ENCODE measurements around the gene NDUFS1.
"Not testable (repeated sequence)": the region's sequence is repeated elsewhere in the genome, so short reads cannot be mapped to it uniquely, and the experiment has no call there.

The NDUFS1 gene

DNA sequence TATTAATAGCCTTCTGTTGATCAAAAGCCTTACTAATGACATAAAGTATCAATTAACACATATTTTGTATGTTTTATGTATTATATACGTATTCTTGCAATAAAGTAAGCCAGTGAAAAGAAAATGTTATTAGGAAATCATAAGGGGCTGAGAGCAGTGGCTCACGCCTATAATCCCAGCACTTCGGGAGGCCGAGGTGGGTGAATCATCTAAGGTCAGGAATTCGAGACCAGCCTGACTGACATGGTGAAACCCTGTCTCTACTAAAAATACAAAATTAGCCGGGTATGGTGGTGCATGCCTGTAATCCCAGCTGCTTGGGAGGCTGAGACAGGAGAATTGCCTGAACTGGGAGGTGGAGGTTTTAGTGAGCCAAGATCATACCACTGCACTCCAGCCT, 22.3 kb upstream of the NDUFS1 start:
- H3K4me1 ChIP-seq; H3K27me3 ChIP-seq (ENCODE audit: low read depth); H3K36me3 ChIP-seq (replicated peaks); H3K9me3 ChIP-seq; in situ Hi-C loops (cut with MboI; ENCODE audit: low sequenced_read_pairs); H3K4me3 ChIP-seq; DNase-seq (ENCODE audit: low spot score in 2 of 2): not testable (repeated sequence)

DNA sequence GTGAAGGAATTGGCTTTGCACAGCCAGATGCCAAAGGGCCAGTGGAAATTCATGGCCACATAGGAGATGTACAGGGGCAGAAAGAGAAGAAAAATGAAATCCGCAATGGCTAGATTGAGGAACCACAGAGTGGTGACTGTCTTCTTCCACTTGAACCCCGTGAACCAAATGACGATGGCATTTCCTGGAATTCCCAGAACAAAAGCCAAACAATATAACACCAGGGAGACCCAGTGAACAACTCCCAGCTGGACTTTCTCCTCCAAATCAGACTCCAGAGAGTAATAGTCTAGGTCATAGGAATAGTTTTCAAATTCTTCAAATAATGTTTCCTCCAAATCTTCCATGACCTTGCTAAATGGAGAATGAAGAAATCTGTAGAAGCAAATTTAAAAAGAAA, 17.7 kb upstream of the NDUFS1 start:
- in situ Hi-C loops (cut with MboI; ENCODE audit: low sequenced_read_pairs) = no loop called here
- no peak for DNase-seq (ENCODE audit: low spot score in 2 of 2)
- Histone ChIP-seq H3K4me3 (no peak overlapping the region), H3K9me3 (no peaks in the 10 kb centered on the region), H3K36me3 (replicated peaks) (no peaks in the 10 kb centered on the region), H3K27me3 (ENCODE audit: low read depth) (no peaks in the 10 kb centered on the region), H3K4me1 (no peaks in the 10 kb centered on the region)

DNA sequence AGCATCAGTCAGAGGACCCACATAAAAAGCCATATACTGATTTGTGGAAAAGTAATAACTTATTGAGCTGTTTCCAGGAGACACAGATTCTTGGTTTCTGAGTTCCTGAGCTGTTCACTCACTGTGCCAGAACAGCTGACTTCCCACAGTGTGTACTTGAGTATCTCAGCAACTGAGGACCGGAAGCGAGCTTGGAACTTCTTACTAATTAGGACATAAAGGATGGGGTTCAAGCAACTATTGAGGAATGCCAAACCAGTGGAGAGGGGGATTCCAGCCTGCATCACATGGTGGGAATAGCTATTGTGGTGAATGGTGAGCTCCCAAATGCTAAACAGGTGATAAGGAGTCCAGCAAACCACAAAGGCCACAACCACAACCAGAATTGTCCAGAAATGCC, 16.9 kb upstream of the NDUFS1 start:
- DNase-seq (ENCODE audit: low spot score in 2 of 2) = no peak

DNA sequence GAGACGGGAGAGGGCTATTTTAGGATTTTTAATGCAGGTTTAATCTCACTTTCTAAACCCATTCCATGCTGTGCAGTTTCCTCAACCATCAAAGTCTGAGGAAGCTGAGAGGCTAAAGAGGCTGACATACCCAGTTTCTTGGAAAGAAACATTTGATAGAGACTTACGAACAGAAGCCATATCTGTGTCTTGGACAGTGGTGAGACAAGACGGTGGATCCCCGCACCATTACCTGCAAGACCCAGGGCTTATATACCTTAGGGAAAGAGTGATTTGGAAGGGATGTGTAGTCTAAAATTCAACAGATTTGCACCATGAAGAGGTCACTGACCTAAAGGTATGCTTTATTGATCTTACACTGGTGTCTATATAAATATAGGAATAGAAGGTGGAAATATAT, 13.9 kb upstream of the NDUFS1 start:
- DNase-seq (ENCODE audit: low spot score in 2 of 2) = no peak
- no peak overlapping the region for H3K4me3 ChIP-seq
- no peaks in the 10 kb centered on the region for H3K27me3 ChIP-seq (ENCODE audit: low read depth)
- H3K9me3 ChIP-seq = no peaks in the 10 kb centered on the region
- in situ Hi-C loops (cut with MboI; ENCODE audit: low sequenced_read_pairs) = no loop called here
- no peaks in the 10 kb centered on the region for H3K4me1 ChIP-seq
- H3K36me3 ChIP-seq (replicated peaks) = no peaks in the 10 kb centered on the region

More for the DNA sequence above, 16.9 kb upstream of the NDUFS1 start:
- Histone ChIP-seq H3K4me1 (no peaks in the 10 kb centered on the region), H3K27me3 (ENCODE audit: low read depth) (no peaks in the 10 kb centered on the region), H3K4me3 (no peak overlapping the region), H3K9me3 (no peaks in the 10 kb centered on the region), H3K36me3 (replicated peaks) (no peaks in the 10 kb centered on the region)
- in situ Hi-C loops (cut with MboI; ENCODE audit: low sequenced_read_pairs) = no loop called here

DNA sequence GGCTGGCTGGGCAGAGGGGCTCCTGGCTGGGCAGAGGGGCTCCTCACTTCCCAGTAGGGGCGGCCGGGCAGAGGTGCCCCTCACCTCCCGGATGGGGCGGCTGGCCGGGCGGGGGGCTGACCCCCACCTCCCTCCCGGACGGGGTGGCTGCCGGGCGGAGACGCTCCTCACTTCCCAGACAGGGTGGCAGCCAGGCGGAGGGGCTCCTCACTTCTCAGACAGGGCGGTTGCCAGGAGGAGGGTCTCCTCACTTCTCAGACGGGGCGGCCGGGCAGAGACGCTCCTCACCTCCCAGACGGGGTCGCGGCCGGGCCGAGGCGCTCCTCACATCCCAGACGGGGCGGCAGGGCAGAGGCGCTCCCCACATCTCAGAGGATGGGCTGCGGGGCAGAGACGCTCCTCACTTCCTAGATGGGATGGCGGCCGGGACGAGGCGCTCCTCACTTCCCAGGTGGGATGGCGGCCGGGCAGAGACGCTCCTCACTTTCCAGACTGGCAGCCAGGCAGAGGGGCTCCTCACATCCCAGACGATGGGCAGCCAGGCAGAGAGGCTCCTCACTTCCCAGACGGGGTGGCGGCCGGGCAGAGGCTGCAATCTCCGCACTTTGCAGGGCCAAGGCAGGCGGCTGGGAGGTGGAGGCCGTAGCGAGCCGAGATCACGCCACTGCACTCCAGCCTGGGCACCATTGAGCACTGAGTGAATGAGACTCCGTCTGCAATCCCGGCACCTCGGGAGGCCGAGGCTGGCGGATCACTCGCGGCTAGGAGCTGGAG, 12.6 kb upstream of the NDUFS1 start:
- H3K4me3 ChIP-seq; H3K36me3 ChIP-seq (replicated peaks); H3K4me1 ChIP-seq; in situ Hi-C loops (cut with MboI; ENCODE audit: low sequenced_read_pairs); H3K9me3 ChIP-seq; DNase-seq (ENCODE audit: low spot score in 2 of 2); H3K27me3 ChIP-seq (ENCODE audit: low read depth): not testable (repeated sequence)

DNA sequence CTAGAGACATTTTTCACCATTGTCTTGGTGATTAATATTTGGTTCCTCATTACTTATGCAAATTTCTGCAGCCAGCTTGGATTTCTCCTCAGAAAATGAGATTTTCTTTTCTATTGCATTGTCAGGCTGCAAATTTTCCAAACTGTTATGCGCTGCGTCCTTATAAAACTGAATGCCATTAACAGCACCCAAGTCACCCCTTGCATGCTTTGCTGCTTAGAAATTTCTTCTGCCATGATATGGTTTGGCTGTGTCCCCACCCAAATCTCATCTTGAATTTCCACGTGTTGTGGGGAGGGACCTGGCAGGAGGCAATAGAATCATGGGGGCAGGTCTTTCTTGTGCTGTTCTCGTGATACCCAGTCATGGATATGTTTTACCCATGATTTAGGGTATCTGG, 9.0 kb upstream of the NDUFS1 start:
- in situ Hi-C loops (cut with MboI; ENCODE audit: low sequenced_read_pairs); H3K4me1 ChIP-seq; DNase-seq (ENCODE audit: low spot score in 2 of 2); H3K27me3 ChIP-seq (ENCODE audit: low read depth); H3K4me3 ChIP-seq; H3K9me3 ChIP-seq: not testable (repeated sequence)
- peaks cover 20% of the 10 kb centered on the region for H3K36me3 ChIP-seq (replicated peaks)

DNA sequence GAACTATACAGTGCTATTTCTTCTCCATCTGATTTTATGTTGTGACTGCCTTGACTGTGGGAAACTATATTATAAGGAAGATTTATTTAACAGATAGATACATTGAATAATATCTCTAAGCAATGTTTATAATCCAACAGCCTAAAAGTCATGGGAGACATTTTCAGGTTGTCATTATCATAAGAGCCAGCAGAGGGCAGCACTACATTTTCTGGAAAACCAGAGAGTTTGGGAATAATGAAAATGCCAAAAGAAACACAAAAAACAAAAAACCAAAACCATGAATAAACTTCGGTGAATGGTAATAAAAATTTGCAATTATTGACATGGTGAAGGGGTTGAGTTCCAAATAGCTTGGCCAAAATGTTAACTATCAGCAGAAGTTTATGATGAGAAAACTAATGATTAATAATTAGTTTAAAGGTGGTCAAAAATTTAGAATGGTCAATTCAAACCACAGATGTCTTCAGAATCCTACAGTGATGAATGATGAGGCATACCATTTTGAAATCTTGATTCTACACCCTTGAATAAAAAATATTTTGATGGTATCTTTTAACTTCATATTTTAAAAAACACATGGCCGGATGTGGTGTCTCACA, 5.1 kb upstream of the NDUFS1 start:
- Histone ChIP-seq H3K4me1 (peaks cover 7% of the 10 kb centered on the region), H3K4me3 (no peak overlapping the region), H3K27me3 (ENCODE audit: low read depth) (no peaks in the 10 kb centered on the region), H3K9me3 (no peaks in the 10 kb centered on the region), H3K36me3 (replicated peaks) (peaks cover 51% of the 10 kb centered on the region)
- in situ Hi-C loops (cut with MboI; ENCODE audit: low sequenced_read_pairs) = no loop called here
- peak; percentile 45 to 72 for DNase-seq (ENCODE audit: low spot score in 2 of 2)

DNA sequence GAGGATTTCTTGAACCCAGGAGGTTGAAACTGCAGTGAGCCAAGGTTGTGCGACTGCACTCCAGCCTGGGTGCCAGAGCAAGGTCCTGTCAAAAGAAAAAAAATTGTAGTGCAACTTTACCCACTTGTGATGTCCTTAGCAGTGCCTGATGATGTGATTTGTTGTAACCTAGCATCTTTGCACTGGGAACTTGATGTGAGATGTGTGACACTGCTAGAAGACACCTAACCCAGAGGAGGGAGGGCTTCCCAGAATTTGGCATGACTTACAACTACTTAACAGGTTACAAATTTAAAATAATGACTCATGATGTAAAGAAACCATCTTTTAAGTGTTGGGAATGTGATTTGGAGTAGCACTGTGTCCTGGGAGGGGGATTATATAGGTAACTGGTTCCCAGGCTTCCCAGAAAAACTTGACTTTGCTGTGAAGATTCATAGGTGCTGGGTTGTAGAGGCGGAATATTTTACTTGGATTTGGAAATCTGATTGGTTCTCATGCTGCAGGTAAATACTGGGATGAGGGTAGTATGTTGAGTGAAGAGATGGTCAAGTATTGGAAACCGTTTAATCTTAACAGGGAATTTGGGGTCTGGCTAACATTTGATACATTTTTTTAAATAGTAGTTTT, 4.1 kb upstream of the NDUFS1 start:
- DNase-seq (ENCODE audit: low spot score in 2 of 2) = no peak
- H3K36me3 ChIP-seq (replicated peaks) = peaks cover 51% of the 10 kb centered on the region
- in situ Hi-C loops (cut with MboI; ENCODE audit: low sequenced_read_pairs) = no loop called here
- no peak overlapping the region for H3K4me3 ChIP-seq
- peaks cover 7% of the 10 kb centered on the region for H3K4me1 ChIP-seq
- H3K27me3 ChIP-seq (ENCODE audit: low read depth) = no peaks in the 10 kb centered on the region
- no peaks in the 10 kb centered on the region for H3K9me3 ChIP-seq

DNA sequence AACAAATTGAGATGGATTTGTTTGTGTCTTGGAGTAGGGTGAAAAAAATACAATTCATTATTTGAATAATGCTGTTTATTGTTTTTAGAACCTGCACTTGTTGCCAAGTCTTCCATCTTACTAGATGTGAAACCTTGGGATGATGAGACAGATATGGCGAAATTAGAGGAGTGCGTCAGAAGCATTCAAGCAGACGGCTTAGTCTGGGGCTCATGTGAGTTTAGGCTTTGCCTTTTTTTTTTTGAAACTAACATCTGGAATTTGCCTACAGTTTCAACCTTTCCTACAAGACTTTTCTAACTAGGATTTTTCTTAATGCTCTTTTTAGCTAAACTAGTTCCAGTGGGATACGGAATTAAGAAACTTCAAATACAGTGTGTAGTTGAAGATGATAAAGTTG, 3.2 kb upstream of the NDUFS1 start:
- DNase-seq (ENCODE audit: low spot score in 2 of 2); in situ Hi-C loops (cut with MboI; ENCODE audit: low sequenced_read_pairs); H3K4me3 ChIP-seq; H3K9me3 ChIP-seq; H3K4me1 ChIP-seq; H3K27me3 ChIP-seq (ENCODE audit: low read depth): not testable (repeated sequence)
- peaks cover 51% of the 10 kb centered on the region for H3K36me3 ChIP-seq (replicated peaks)

DNA sequence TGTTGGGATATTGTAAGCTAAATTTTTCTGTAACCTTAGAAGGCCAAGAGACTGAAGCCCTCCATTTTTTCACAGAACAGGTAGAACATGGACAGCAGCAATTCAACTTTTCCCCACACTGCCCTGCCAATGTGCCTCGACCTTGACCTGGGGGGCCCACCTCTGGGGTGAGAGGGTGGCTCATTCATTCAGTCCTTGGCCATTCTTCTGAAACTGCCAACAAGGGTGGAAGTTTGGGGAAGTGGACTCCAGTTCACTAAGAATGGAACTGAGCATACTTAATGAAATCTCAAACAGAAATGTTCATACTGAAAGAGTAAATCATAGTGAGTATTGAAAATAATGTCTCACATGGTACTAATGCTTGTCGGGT, 1.5 kb upstream of the NDUFS1 start:
- in situ Hi-C loops (cut with MboI; ENCODE audit: low sequenced_read_pairs) = no loop called here
- H3K36me3 ChIP-seq (replicated peaks) = peaks cover 57% of the 10 kb centered on the region
- H3K4me3 ChIP-seq = peak overlapping the region; percentile 82
- H3K4me1 ChIP-seq = peaks cover 9% of the 10 kb centered on the region
- no peaks in the 10 kb centered on the region for H3K9me3 ChIP-seq
- no peak for DNase-seq (ENCODE audit: low spot score in 2 of 2)
- no peaks in the 10 kb centered on the region for H3K27me3 ChIP-seq (ENCODE audit: low read depth)

DNA sequence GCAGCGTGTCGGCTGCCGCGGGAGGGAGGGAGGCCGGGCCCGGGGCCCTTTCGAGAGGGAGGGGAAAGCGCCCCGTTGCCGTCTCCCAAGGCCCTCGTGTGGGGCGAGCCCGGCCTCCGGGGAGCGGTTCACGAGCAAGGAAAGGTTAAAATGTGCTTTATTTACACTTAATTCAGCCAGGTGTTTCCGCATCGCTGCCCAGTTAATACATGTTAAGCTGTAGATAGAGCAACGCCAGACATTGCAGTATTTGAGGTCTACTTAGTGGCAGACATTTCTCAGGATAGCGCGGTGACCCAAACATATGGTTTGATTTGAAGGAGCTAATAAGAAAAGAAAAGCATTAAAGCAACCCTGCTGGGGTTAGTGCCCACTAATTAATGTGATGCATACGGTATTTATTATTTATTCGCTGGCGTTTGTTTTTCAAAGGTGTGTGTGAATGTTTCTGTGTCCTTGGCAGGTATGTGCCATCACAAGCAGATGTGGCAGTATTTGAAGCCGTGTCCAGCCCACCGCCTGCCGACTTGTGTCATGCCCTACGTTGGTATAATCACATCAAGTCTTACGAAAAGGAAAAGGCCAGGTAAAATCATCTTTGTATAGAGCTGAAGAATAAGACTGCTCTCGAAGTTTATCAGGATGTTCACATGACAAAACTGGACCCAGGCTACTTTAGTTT, 1.0 kb upstream of the NDUFS1 start:
- no peaks in the 10 kb centered on the region for H3K9me3 ChIP-seq
- H3K4me1 ChIP-seq = peaks cover 9% of the 10 kb centered on the region
- in situ Hi-C loops (cut with MboI; ENCODE audit: low sequenced_read_pairs) = no loop called here
- no peak for DNase-seq (ENCODE audit: low spot score in 2 of 2)
- peak overlapping the region; percentile 82 for H3K4me3 ChIP-seq
- peaks cover 57% of the 10 kb centered on the region for H3K36me3 ChIP-seq (replicated peaks)
- H3K27me3 ChIP-seq (ENCODE audit: low read depth) = no peaks in the 10 kb centered on the region

DNA sequence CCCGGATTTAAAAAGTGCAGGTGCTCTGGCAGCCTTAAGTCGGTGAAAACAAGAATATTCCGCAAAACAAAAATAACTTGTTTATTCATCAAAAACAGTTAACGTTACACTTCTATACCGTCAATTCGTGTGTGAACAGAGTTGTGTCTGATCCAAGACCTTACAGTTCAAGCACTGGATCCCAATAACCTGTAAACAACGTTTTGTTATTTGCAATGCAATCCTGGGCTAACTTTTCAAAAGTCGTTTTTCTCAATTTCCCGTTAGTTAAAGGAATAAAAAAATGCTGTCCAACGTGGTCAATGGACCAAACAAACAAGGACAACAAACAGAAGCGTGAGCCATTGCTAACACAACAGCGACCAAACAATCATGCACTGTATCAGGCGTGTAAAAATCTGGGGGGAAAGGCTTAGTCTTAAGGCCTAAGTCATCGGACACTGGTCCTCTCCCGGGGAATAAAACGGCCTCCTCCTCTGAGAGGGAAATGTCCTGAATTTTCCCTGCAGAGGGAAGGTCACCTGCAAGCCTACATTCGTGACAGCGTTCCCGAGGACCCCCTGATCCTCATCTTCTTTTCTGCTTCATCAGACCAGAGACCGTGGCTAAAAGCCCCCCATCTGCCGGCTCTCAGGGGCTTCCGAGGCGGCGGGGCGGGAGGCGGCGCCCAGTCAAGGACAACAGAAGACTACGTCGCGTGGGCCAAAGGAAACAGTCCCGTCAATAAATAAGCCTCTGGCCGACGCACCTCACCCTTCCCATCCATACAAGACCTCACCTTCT, 490 bp downstream of the NDUFS1 start:
- in situ Hi-C loops (cut with MboI; ENCODE audit: low sequenced_read_pairs) = no loop called here
- H3K9me3 ChIP-seq = no peaks in the 10 kb centered on the region
- H3K36me3 ChIP-seq (replicated peaks) = peaks cover 44% of the 10 kb centered on the region
- peak overlapping the region; percentile 82 for H3K4me3 ChIP-seq
- peaks cover 12% of the 10 kb centered on the region for H3K4me1 ChIP-seq
- no peaks in the 10 kb centered on the region for H3K27me3 ChIP-seq (ENCODE audit: low read depth)
- no peak for DNase-seq (ENCODE audit: low spot score in 2 of 2)

DNA sequence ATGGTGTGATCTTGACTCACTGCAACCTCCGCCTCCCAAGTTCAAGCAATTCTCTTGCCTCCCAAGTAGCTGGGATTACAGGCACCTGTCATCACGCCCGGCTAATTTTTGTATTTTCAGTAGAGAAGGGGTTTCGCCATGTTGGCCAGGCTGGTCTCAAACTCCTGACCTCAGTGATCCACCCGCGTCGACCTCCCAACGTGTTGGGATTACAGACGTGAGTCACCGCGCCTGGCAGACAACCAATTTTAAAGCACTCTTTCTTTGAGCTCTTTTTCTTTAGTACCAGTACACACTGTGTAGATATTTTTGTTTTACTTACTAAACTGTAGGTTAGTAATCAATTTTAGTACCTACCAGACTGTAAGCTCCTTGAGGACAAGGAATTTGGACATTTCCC, 2.2 kb downstream of the NDUFS1 start:
- Histone ChIP-seq H3K4me1 (peaks cover 12% of the 10 kb centered on the region), H3K36me3 (replicated peaks) (peaks cover 27% of the 10 kb centered on the region)
- H3K4me3 ChIP-seq; in situ Hi-C loops (cut with MboI; ENCODE audit: low sequenced_read_pairs); DNase-seq (ENCODE audit: low spot score in 2 of 2); H3K9me3 ChIP-seq; H3K27me3 ChIP-seq (ENCODE audit: low read depth): not testable (repeated sequence)

Measured in HAP-1 (cell line).